K562 (cell line): Measurements from ENCODE around the gene BAZ2A. TPM values are rescaled to one million over a fixed set of nuclear protein-coding genes. Genes with fewer than 3 reads are reported as not detected.

Source experiments
- ATF3 ChIP-seq, 2 experiments: fragments of 450-650 bp in 1 of 2; sonication (generic) in 1 of 2; formaldehyde crosslinking in 1 of 2; IDR thresholded peaks in 1 of 2; conservative IDR thresholded peaks in 1 of 2; 2 replicates each; pipeline versions ENCODE4 v1.6.1 to v1.8.1; 2016 to 2023; ENCODE audit warnings: mild to moderate bottlenecking in 2 of 2, moderate library complexity in 2 of 2, inconsistent platforms in 1 of 2, missing genetic modification reagents in 1 of 2
- CTBP1 ChIP-seq: fragments of 450-650 bp; IDR thresholded peaks from 2 replicates; pipeline ENCODE4 v1.6.1; 2016; ENCODE audit warnings: borderline replicate concordance
- CUX1 ChIP-seq: fragments of 200-800 bp; sonication (Bioruptor generic); IDR thresholded peaks from 2 replicates; pipeline ENCODE4 v1.6.1; 2016; ENCODE audit warnings: missing genetic modification characterization, missing compliant biosample characterization
- CXXC5 ChIP-seq: fragments of 250-450 bp; sonication (Bioruptor Pico); IDR thresholded peaks from 2 replicates; pipeline ENCODE4 v1.8.0; 2022; ENCODE audit warnings: inconsistent platforms, mild to moderate bottlenecking, moderate library complexity
- ELF1 ChIP-seq: fragments of 200-800 bp; sonication (Bioruptor generic); IDR thresholded peaks from 2 replicates; pipeline ENCODE4 v1.6.1; 2016; ENCODE audit warnings: missing genetic modification characterization, missing compliant biosample characterization
- HDAC8 ChIP-seq: fragments of 450-650 bp; IDR thresholded peaks from 2 replicates; pipeline ENCODE4 v1.6.1; 2016; ENCODE audit warnings: mild to moderate bottlenecking, missing genetic modification characterization, moderate library complexity, missing compliant biosample characterization
- HDGF ChIP-seq: fragments of 450-650 bp; IDR thresholded peaks from 2 replicates; pipeline ENCODE4 v1.6.1; 2016
- JUN ChIP-seq, 2 experiments: sonication (generic) in 1 of 2; formaldehyde crosslinking in 1 of 2; IDR thresholded peaks; 2 replicates each; pipeline versions ENCODE4 v1.6.1 to v1.8.0; 2012 to 2022; ENCODE audit warnings: borderline replicate concordance in 2 of 2, mild to moderate bottlenecking in 2 of 2, improper control_type of control experiment in 1 of 2, low read depth in 1 of 2, low read length in 1 of 2, missing genetic modification reagents in 1 of 2
- LARP7 ChIP-seq: fragments of 450-650 bp; IDR thresholded peaks from 2 replicates; pipeline ENCODE4 v1.6.1; 2016
- LEF1 ChIP-seq: fragments of 450-650 bp; IDR thresholded peaks from 2 replicates; pipeline ENCODE4 v1.6.1; 2016; ENCODE audit warnings: mild to moderate bottlenecking
- MYC ChIP-seq, 2 experiments: fragments of 250-450 bp in 1 of 2; sonication (Bioruptor Pico) in 1 of 2; IDR thresholded peaks; 2 replicates each; pipeline versions ENCODE4 v1.5.1 to v1.6.1; 2012 to 2021; ENCODE audit warnings: low read depth in 2 of 2, borderline replicate concordance in 1 of 2, improper control_type of control experiment in 1 of 2, low read length in 1 of 2, mild to moderate bottlenecking in 1 of 2, moderate library complexity in 1 of 2
- SMARCA5 ChIP-seq: fragments of 450-650 bp; IDR thresholded peaks from 2 replicates; pipeline ENCODE4 v1.6.1; 2016
- THRB ChIP-seq: fragments of 450-650 bp; formaldehyde crosslinking; conservative IDR thresholded peaks from 2 replicates; pipeline ENCODE4 v1.4.0; 2022; ENCODE audit warnings: mild to moderate bottlenecking, missing genetic modification characterization
- ZNF133 ChIP-seq: fragments of 250-450 bp; sonication (Bioruptor Pico); IDR thresholded peaks from 2 replicates; pipeline ENCODE4 v1.4.0; 2020; ENCODE audit warnings: mild to moderate bottlenecking
- ZNF197 ChIP-seq: fragments of 200-800 bp; sonication (Bioruptor generic); IDR thresholded peaks from 2 replicates; pipeline ENCODE4 v1.6.1; 2016; ENCODE audit warnings: low read depth, missing genetic modification characterization, missing compliant biosample characterization
- ZNF24 ChIP-seq: fragments of 450-650 bp; IDR thresholded peaks from 2 replicates; pipeline ENCODE4 v1.6.1; 2016
- ZNF263 ChIP-seq: sonication (generic); formaldehyde crosslinking; IDR thresholded peaks from 2 replicates; pipeline ENCODE4 v1.8.0; 2022; ENCODE audit warnings: mild to moderate bottlenecking, missing genetic modification reagents, borderline replicate concordance
- polyA plus RNA-seq, 8 experiments: library from polyadenylated mRNA; depleted of rRNA in 4 of 8; stranded (reverse) in 5 of 8; unstranded in 3 of 8; fragments of >200 nt; fragmentation: Nextera tagmentation in 2 of 8; fragmentation: Illumina TruSeq in 1 of 8; extraction: Ambion mirVana in 2 of 8; extraction: Trizol in 1 of 8; gene quantifications; 2 replicates each; pipeline versions ENCODE4 v1.2.1 to v1.2.3, GENCODE V29; 2011 to 2014; ENCODE audit warnings: inconsistent platforms in 1 of 8, missing spikeins in 1 of 8
- total RNA-seq, 7 experiments: library from RNA; depleted of rRNA in 6 of 7; stranded (reverse); fragments of >200 nt in 6 of 7; fragmentation: Illumina TruSeq in 2 of 7; extraction: Trizol in 2 of 7; gene quantifications; 2 replicates each; pipeline versions ENCODE4 v1.2.1 to v1.2.3, GENCODE V29; 2011 to 2021; ENCODE audit warnings: low replicate concordance in 1 of 7

BAZ2A gene
- total and polyA plus RNA-seq, 9 of the 15 experiments (the other 6 are each of a cell fraction or from before 2014, with no cell fraction given): 4.5 to 86.4 (median 26.2) TPM

GRCh38 chr12:56635806-56636674 is 5.9 kb upstream of the BAZ2A start (continued):
- TF ChIP-seq CUX1 (CRISPR knock-in tag): no peak
- TF ChIP-seq SMARCA5: 0 out of 2 replicates have a peak, but pooled peaks have one; percentile 39
- TF ChIP-seq ATF3 (IDR thresholded peaks at IDR 0.05): peak; percentile 90
- TF ChIP-seq ATF3 (CRISPR knock-in tag; conservative IDR thresholded peaks at IDR 0.05): no peak; the same call in 1 of the 2 replicates
- TF ChIP-seq ELF1 (tag): 0 out of 2 replicates have a peak, but pooled peaks have one; percentile 39
- 0 out of 2 replicates have a peak, but pooled peaks have one; percentile 31 for TF ChIP-seq LEF1
- TF ChIP-seq HDAC8 (tag): no peak
- peak; percentile 87; the same call in 1 of the 2 replicates for TF ChIP-seq HDGF
- TF ChIP-seq ZNF133: no peak; the same call in 1 of the 2 replicates
- TF ChIP-seq ZNF24: no peak
- TF ChIP-seq ZNF263: peak; percentile 22; the same call in 1 of the 2 replicates
- TF ChIP-seq THRB: peak; percentile 82; the same call in 1 of the 2 replicates
- TF ChIP-seq JUN (IDR thresholded peaks at IDR 0.05; ENCODE audit: borderline replicate concordance, low read depth, low read length): no peak
- TF ChIP-seq JUN (CRISPR knock-in tag; IDR thresholded peaks at IDR 0.05; ENCODE audit: borderline replicate concordance): 0 out of 2 replicates have a peak, but pooled peaks have one; percentile 29
- TF ChIP-seq CXXC5: no peak
- TF ChIP-seq LARP7: 0 out of 2 replicates have a peak, but pooled peaks have one; percentile 72
- TF ChIP-seq CTBP1: peak; percentile 75; the same call in 1 of the 2 replicates
- TF ChIP-seq MYC (IDR thresholded peaks at IDR 0.05; ENCODE audit: low read depth, low read length): 0 out of 2 replicates have a peak, but pooled peaks have one; percentile 33
- no peak for TF ChIP-seq MYC (CRISPR knock-in tag; IDR thresholded peaks at IDR 0.05; ENCODE audit: borderline replicate concordance, low read depth)
- no peak for TF ChIP-seq ZNF197 (CRISPR knock-in tag)
